ENCODE data around the gene HEBP1. TPM values are rescaled to one million over a fixed set of nuclear protein-coding genes. Genes with fewer than 3 reads are reported as not detected.

Gene HEBP1
- total RNA-seq, 1 experiment from 2014 or later = 6.2 TPM

GRCh38 chr12:13024531-13024916 lies 24.5 kb upstream of the HEBP1 start:
- no peaks in the 10 kb centered on the region for H4K20me1 ChIP-seq (ENCODE audit: low read length)
- ChIA-PET CTCF (no interaction called here), POLR2A (ENCODE audit: unreplicated experiment) (interaction anchor here (0.6 kb wide), 1 partner anchor 130 kb away, joined by 4 read pairs; no protein-coding TSS in a partner anchor)
- BruUV-seq (replicated peaks) = no TSS peak
- no peaks in the 10 kb centered on the region for H3K4me1 ChIP-seq (ENCODE audit: insufficient read depth, low read length)
- no peaks in the 10 kb centered on the region for H3K9me2 ChIP-seq (replicated peaks; ENCODE audit: low read length)
- DNase-seq = no peak
- no peaks in the 10 kb centered on the region for H3K36me3 ChIP-seq (ENCODE audit: low read depth, low read length)
- no peak overlapping the region for H3K4me3 ChIP-seq (ENCODE audit: low read length)
- no peaks in the 10 kb centered on the region for H3K79me2 ChIP-seq (ENCODE audit: low read length)
- ATAC-seq = no peak
- H3K9me3 ChIP-seq (ENCODE audit: low read length) = no peaks in the 10 kb centered on the region
- H3F3A ChIP-seq (ENCODE audit: low read length, unreplicated experiment) = no peaks in the 10 kb centered on the region
- no peak overlapping the region for H3K27ac ChIP-seq (ENCODE audit: low read length)
- H3K27me3 ChIP-seq (ENCODE audit: low read length) = no peaks in the 10 kb centered on the region
- H3K9ac ChIP-seq (ENCODE audit: low read length) = no peak overlapping the region
- no peak overlapping the region for H3K4me2 ChIP-seq (ENCODE audit: low read length)
- intact Hi-C loops (cut with micrococcal nuclease) = no loop called here
- no peak for TF ChIP-seq EZH2phosphoT487 (IDR thresholded peaks at IDR 0.05; ENCODE audit: borderline replicate concordance, low read length)
- TF ChIP-seq EZH2 (IDR thresholded peaks at IDR 0.05; ENCODE audit: low read length, unreplicated experiment) = no peak
- no peak for TF ChIP-seq CTCF (conservative IDR thresholded peaks at IDR 0.05; ENCODE audit: low read depth, low read length)
- H2AFZ ChIP-seq (ENCODE audit: low read length) = no peak overlapping the region

GRCh38 chr12:13023811-13024530 lies 23.9 kb upstream of the HEBP1 start:
- intact Hi-C loops (cut with micrococcal nuclease) = no loop called here
- POLR2A ChIA-PET (ENCODE audit: unreplicated experiment) = interaction anchor here (0.6 kb wide), 1 partner anchor 130 kb away, joined by 4 read pairs; no protein-coding TSS in a partner anchor

More at GRCh38 chr12:13023811-13024530, 23.9 kb upstream of the HEBP1 start:
- Histone ChIP-seq H3K9me3 (ENCODE audit: low read length) (no peaks in the 10 kb centered on the region), H3K36me3 (ENCODE audit: low read depth, low read length) (no peaks in the 10 kb centered on the region), H3K9ac (ENCODE audit: low read length) (no peak overlapping the region), H3F3A (ENCODE audit: low read length, unreplicated experiment) (no peaks in the 10 kb centered on the region), H3K4me1 (ENCODE audit: insufficient read depth, low read length) (no peaks in the 10 kb centered on the region), H3K27me3 (ENCODE audit: low read length) (no peaks in the 10 kb centered on the region), H3K4me2 (ENCODE audit: low read length) (no peak overlapping the region), H3K27ac (ENCODE audit: low read length) (no peak overlapping the region), H2AFZ (ENCODE audit: low read length) (no peak overlapping the region), H3K4me3 (ENCODE audit: low read length) (no peak overlapping the region), H3K79me2 (ENCODE audit: low read length) (no peaks in the 10 kb centered on the region), H3K9me2 (replicated peaks; ENCODE audit: low read length) (no peaks in the 10 kb centered on the region), H4K20me1 (ENCODE audit: low read length) (no peaks in the 10 kb centered on the region)
- no TSS peak for BruUV-seq (replicated peaks)
- ATAC-seq = no peak
- no peak for TF ChIP-seq CTCF (conservative IDR thresholded peaks at IDR 0.05; ENCODE audit: low read depth, low read length)
- TF ChIP-seq EZH2 (IDR thresholded peaks at IDR 0.05; ENCODE audit: low read length, unreplicated experiment) = no peak
- no peak for TF ChIP-seq EZH2phosphoT487 (IDR thresholded peaks at IDR 0.05; ENCODE audit: borderline replicate concordance, low read length)
- CTCF ChIA-PET = no interaction called here
- no peak for DNase-seq

Measured in PC-3 (cell line).